OCI-LY1 (cell line): ENCODE results near the gene CHN2.

Experiments used
- CTCF ChIP-seq: fragments of 200-600 bp; sonication (generic), shearing (Covaris generic); IDR thresholded peaks from 2 replicates; pipeline ENCODE4 v1.5.1; 2017; ENCODE audit warnings: mild to moderate bottlenecking, antibody characterized with exemption, low read length, moderate library complexity, mixed read lengths
- EZH2 ChIP-seq: fragments of 200-600 bp; sonication (generic), shearing (Covaris generic); IDR thresholded peaks from 2 replicates; pipeline ENCODE4 v1.8.0; 2017; ENCODE audit warnings: borderline replicate concordance, mixed run types, mild to moderate bottlenecking, antibody characterized with exemption, low read length, moderate library complexity, mixed read lengths

- TF ChIP-seq CTCF (no peak), EZH2 (no peak)
Measured at GRCh38 chr7:29288181-29289091, 93.9 kb downstream of the CHN2 start.
